Measurements from ENCODE around the gene DDAH1.

DDAH1 gene

GRCh38 chr1:85333186-85333585 is 131.8 kb downstream of the DDAH1 start:
- TF ChIP-seq Cebpa-rat (IDR thresholded peaks at IDR 0.05), result no peak
- peaks cover 15 to 98% (median 37%) of the 10 kb centered on the region in 11 experiments for H3K27me3 ChIP-seq
- H3K9ac ChIP-seq, result no peak overlapping the region
- H4K20me1 ChIP-seq, result peaks cover 0 to 38% (median 0%) of the 10 kb centered on the region in 11 experiments; a peak in 7 of 22 replicates
- peak overlapping the region in 7 of 11 experiments; percentile 59 to 89 (median 75); a peak in 10 of 22 replicates for H3K4me2 ChIP-seq
- no peaks in the 10 kb centered on the region for H3K36me3 ChIP-seq
- no peak overlapping the region for H3K4me3 ChIP-seq
- no peak overlapping the region for H3K27ac ChIP-seq
- H3K9me3 ChIP-seq (replicated peaks in 1 of 11), result peaks cover 19 to 26% (median 22%) of the 10 kb centered on the region in 11 experiments
- H3K4me1 ChIP-seq, result peaks cover 21 to 63% (median 51%) of the 10 kb centered on the region in 10 experiments

- Histone ChIP-seq H3K27ac (no peak overlapping the region), H3K4me3 (no peak overlapping the region), H4K20me1 (peaks cover 0 to 35% (median 0%) of the 10 kb centered on the region in 11 experiments; a peak in 7 of 22 replicates), H3K36me3 (no peaks in the 10 kb centered on the region), H3K4me2 (peak overlapping the region in 8 of 11 experiments; percentile 41 to 89 (median 74); a peak in 16 of 22 replicates), H3K4me1 (peaks cover 21 to 63% (median 51%) of the 10 kb centered on the region in 10 experiments), H3K9ac (no peak overlapping the region), H3K27me3 (peaks cover 20 to 98% (median 38%) of the 10 kb centered on the region in 11 experiments), H3K9me3 (replicated peaks in 1 of 11) (peaks cover 19 to 26% (median 22%) of the 10 kb centered on the region in 11 experiments)
- TF ChIP-seq Cebpa-rat (IDR thresholded peaks at IDR 0.05), result no peak
Measured at GRCh38 chr1:85332575-85332974, 132.4 kb downstream of the DDAH1 start.

- H3K27me3 ChIP-seq, result peaks cover 34 to 98% (median 51%) of the 10 kb centered on the region in 11 experiments
- H3K4me3 ChIP-seq, result no peak overlapping the region; a peak in 1 of 20 replicates
- H4K20me1 ChIP-seq, result peaks cover 0 to 33% (median 0%) of the 10 kb centered on the region in 11 experiments; a peak in 7 of 22 replicates
- H3K4me2 ChIP-seq, result peak overlapping the region; percentile 11 to 89 (median 67); a peak in 18 of 22 replicates
- peaks cover 19 to 26% (median 22%) of the 10 kb centered on the region in 11 experiments for H3K9me3 ChIP-seq (replicated peaks in 1 of 11)
- no peak overlapping the region for H3K27ac ChIP-seq
- no peaks in the 10 kb centered on the region for H3K36me3 ChIP-seq
- peaks cover 21 to 62% (median 51%) of the 10 kb centered on the region in 10 experiments for H3K4me1 ChIP-seq
- no peak for TF ChIP-seq Cebpa-rat (IDR thresholded peaks at IDR 0.05)
- H3K9ac ChIP-seq, result no peak overlapping the region
Measured at GRCh38 chr1:85330711-85331290, 134.2 kb downstream of the DDAH1 start.

GRCh38 chr1:85330214-85330631 is 134.7 kb downstream of the DDAH1 start:
- Histone ChIP-seq H3K27ac (no peak overlapping the region), H3K36me3 (no peaks in the 10 kb centered on the region), H3K4me2 (peak overlapping the region in 10 of 11 experiments; percentile 21 to 89 (median 70); a peak in 17 of 22 replicates), H4K20me1 (peaks cover 0 to 33% (median 0%) of the 10 kb centered on the region in 11 experiments; a peak in 7 of 22 replicates), H3K27me3 (peaks cover 40 to 98% (median 56%) of the 10 kb centered on the region in 11 experiments), H3K4me3 (no peak overlapping the region), H3K9ac (no peak overlapping the region), H3K9me3 (replicated peaks in 1 of 11) (peaks cover 19 to 26% (median 22%) of the 10 kb centered on the region in 11 experiments), H3K4me1 (peaks cover 16 to 56% (median 46%) of the 10 kb centered on the region in 10 experiments)
- no peak for TF ChIP-seq Cebpa-rat (IDR thresholded peaks at IDR 0.05)

- peaks cover 9 to 43% (median 35%) of the 10 kb centered on the region in 10 experiments for H3K4me1 ChIP-seq
- no peak overlapping the region for H3K9ac ChIP-seq
- peaks cover 49 to 100% (median 70%) of the 10 kb centered on the region in 11 experiments for H3K27me3 ChIP-seq
- 0 out of 22 replicates have a peak overlapping the region, but pooled peaks of 1 of the 11 experiments have one; percentile 2 for H3K4me2 ChIP-seq
- H3K9me3 ChIP-seq (replicated peaks in 1 of 11), result peaks cover 15 to 19% (median 16%) of the 10 kb centered on the region in 11 experiments
- H3K27ac ChIP-seq, result no peak overlapping the region
- TF ChIP-seq Cebpa-rat (IDR thresholded peaks at IDR 0.05), result no peak
- no peaks in the 10 kb centered on the region for H3K36me3 ChIP-seq
- H3K4me3 ChIP-seq, result no peak overlapping the region
- H4K20me1 ChIP-seq, result peaks cover 0 to 31% (median 0%) of the 10 kb centered on the region in 11 experiments; a peak in 9 of 22 replicates
Measured at GRCh38 chr1:85328713-85329397, 136.1 kb downstream of the DDAH1 start.

GRCh38 chr1:85327759-85328158 is 137.2 kb downstream of the DDAH1 start:
- no peak overlapping the region for H3K27ac ChIP-seq
- H3K9ac ChIP-seq, result no peak overlapping the region

GRCh38 chr1:85326851-85327250 is 138.1 kb downstream of the DDAH1 start:
- H3K4me2 ChIP-seq, result no peak overlapping the region
- peaks cover 0 to 27% (median 0%) of the 10 kb centered on the region in 11 experiments; a peak in 8 of 22 replicates for H4K20me1 ChIP-seq
- peaks cover 65 to 100% (median 86%) of the 10 kb centered on the region in 11 experiments for H3K27me3 ChIP-seq
- no peak overlapping the region for H3K9ac ChIP-seq
- H3K9me3 ChIP-seq (replicated peaks in 1 of 11), result no peaks in the 10 kb centered on the region
- no peak overlapping the region for H3K4me3 ChIP-seq
- H3K4me1 ChIP-seq, result peaks cover 9 to 27% (median 23%) of the 10 kb centered on the region in 10 experiments
- no peak overlapping the region for H3K27ac ChIP-seq
- no peaks in the 10 kb centered on the region for H3K36me3 ChIP-seq
- no peak for TF ChIP-seq Cebpa-rat (IDR thresholded peaks at IDR 0.05)

More at GRCh38 chr1:85327759-85328158, 137.2 kb downstream of the DDAH1 start:
- H3K4me1 ChIP-seq, result peaks cover 9 to 36% (median 32%) of the 10 kb centered on the region in 10 experiments
- H3K27me3 ChIP-seq, result peaks cover 60 to 100% (median 77%) of the 10 kb centered on the region in 11 experiments
- no peak overlapping the region for H3K4me3 ChIP-seq
- peaks cover 4 to 8% (median 5%) of the 10 kb centered on the region in 11 experiments; a peak in 21 of 22 replicates for H3K9me3 ChIP-seq (replicated peaks in 1 of 11)
- no peak overlapping the region for H3K4me2 ChIP-seq
- H4K20me1 ChIP-seq, result peaks cover 0 to 36% (median 0%) of the 10 kb centered on the region in 11 experiments; a peak in 9 of 22 replicates
- TF ChIP-seq Cebpa-rat (IDR thresholded peaks at IDR 0.05), result no peak
- no peaks in the 10 kb centered on the region for H3K36me3 ChIP-seq

- TF ChIP-seq Cebpa-rat (IDR thresholded peaks at IDR 0.05), result no peak
- H3K9me3 ChIP-seq (replicated peaks in 1 of 11), result no peaks in the 10 kb centered on the region
- peaks cover 0 to 23% (median 0%) of the 10 kb centered on the region in 11 experiments; a peak in 8 of 22 replicates for H4K20me1 ChIP-seq
- no peaks in the 10 kb centered on the region for H3K36me3 ChIP-seq
- no peak overlapping the region for H3K4me3 ChIP-seq
- H3K27me3 ChIP-seq, result peaks cover 65 to 100% (median 88%) of the 10 kb centered on the region in 11 experiments
- H3K9ac ChIP-seq, result no peak overlapping the region
- H3K27ac ChIP-seq, result no peak overlapping the region
- H3K4me2 ChIP-seq, result no peak overlapping the region
- H3K4me1 ChIP-seq, result peaks cover 9 to 24% (median 19%) of the 10 kb centered on the region in 10 experiments
Measured at GRCh38 chr1:85326336-85326735, 138.6 kb downstream of the DDAH1 start.

GRCh38 chr1:85325920-85326319 is 139.0 kb downstream of the DDAH1 start:
- Histone ChIP-seq H3K4me2 (no peak overlapping the region), H3K4me1 (peaks cover 7 to 22% (median 15%) of the 10 kb centered on the region in 10 experiments), H3K4me3 (no peak overlapping the region)

More at GRCh38 chr1:85325920-85326319, 139.0 kb downstream of the DDAH1 start:
- Histone ChIP-seq H3K36me3 (no peaks in the 10 kb centered on the region), H3K27me3 (peaks cover 65 to 99% (median 91%) of the 10 kb centered on the region in 11 experiments), H4K20me1 (peaks cover 0 to 23% (median 0%) of the 10 kb centered on the region in 11 experiments; a peak in 9 of 22 replicates), H3K27ac (no peak overlapping the region), H3K9ac (no peak overlapping the region), H3K9me3 (replicated peaks in 1 of 11) (no peaks in the 10 kb centered on the region)
- no peak for TF ChIP-seq Cebpa-rat (IDR thresholded peaks at IDR 0.05)

Data from BLaER1 treated with 17β-estradiol and CSF1 and Interleukin-3, amounts not matched to agents 10 nM and 100 nM (cell line).